ENCODE results near the gene CCKAR.

Gene CCKAR, protein sequence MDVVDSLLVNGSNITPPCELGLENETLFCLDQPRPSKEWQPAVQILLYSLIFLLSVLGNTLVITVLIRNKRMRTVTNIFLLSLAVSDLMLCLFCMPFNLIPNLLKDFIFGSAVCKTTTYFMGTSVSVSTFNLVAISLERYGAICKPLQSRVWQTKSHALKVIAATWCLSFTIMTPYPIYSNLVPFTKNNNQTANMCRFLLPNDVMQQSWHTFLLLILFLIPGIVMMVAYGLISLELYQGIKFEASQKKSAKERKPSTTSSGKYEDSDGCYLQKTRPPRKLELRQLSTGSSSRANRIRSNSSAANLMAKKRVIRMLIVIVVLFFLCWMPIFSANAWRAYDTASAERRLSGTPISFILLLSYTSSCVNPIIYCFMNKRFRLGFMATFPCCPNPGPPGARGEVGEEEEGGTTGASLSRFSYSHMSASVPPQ

DNA sequence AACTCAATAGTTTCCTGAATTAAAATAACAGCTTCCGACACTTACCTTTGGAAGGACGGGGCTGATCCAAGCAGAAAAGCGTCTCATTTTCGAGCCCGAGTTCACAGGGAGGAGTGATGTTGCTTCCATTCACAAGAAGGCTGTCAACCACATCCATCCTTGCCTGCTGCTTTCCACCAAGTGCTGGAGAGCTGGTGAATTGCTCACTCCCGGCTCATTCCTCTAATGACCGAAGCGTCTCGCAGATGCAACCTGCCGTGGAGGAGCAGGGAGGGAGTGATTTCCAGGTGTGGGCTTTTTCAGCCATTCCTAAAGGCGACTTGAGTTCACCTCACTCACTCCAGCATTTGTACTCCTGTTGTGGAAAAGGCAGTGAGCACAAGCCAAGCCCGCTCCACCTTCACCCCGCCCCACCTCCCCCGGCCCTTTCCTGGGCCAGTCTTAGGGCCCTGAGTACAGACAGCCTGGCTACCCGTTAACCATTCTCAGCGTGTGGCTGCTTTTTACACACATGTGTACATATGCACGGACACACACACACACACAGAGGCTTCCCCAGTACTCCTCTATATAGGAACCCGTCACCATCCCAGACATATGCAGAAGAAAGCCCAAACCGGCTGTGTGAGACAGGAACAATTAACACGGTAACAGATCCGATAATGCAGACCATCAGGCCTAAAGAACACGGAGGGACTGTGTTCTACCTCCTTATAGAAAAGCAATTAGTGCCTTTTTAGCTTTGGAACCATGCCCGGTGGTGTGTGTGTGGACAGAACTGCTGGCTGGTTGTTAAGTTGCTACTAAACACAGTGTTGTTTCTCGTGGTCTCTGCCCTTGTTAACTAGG lies at the start of gene CCKAR:
TSS of gene CCKAR (minus strand) at position 374 of the 849 bp plus-strand sequence. CDS start at position 157, 217 bp downstream.
- no peak within 1 kb of the TSS for H3K4me3 Mint-ChIP-seq
- peaks cover 47% of the 10 kb centered on the region for H3K27me3 Mint-ChIP-seq
- H3K9me3 Mint-ChIP-seq: no peaks in the 10 kb centered on the region
- H3K27ac Mint-ChIP-seq: peak within 1 kb of the TSS in 1 of 2 donors; percentile 68
- ATAC-seq (no peak), DNase-seq (no peak)
- no peaks in the 10 kb centered on the region for H3K4me1 Mint-ChIP-seq

DNA sequence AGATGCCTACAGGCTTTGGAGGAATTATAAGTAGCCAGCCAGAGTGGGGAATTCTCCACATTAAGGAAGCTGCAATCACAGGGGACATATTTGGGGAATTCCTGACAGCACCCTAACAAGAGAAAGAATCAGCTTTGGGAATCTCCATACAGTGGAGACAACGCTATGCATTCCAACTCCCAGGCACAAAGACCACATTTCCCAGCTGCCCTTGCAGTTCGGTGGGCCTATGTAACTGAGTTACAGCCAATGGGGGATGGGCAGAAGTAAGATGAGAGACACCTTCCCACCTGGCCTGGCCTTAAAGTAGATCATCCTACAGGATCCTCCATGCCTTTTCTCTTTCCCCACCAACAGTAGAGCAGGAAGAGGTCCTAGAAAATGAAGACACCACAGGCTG lies 43.4 kb upstream of the CCKAR start:
- no peak overlapping the region for H3K27ac Mint-ChIP-seq
- H3K27me3 Mint-ChIP-seq: peaks cover 6% of the 10 kb centered on the region
- DNase-seq (no peak), ATAC-seq (no peak)
- no peaks in the 10 kb centered on the region for H3K9me3 Mint-ChIP-seq
- H3K4me1 Mint-ChIP-seq: no peaks in the 10 kb centered on the region
- H3K4me3 Mint-ChIP-seq: no peak overlapping the region

DNA sequence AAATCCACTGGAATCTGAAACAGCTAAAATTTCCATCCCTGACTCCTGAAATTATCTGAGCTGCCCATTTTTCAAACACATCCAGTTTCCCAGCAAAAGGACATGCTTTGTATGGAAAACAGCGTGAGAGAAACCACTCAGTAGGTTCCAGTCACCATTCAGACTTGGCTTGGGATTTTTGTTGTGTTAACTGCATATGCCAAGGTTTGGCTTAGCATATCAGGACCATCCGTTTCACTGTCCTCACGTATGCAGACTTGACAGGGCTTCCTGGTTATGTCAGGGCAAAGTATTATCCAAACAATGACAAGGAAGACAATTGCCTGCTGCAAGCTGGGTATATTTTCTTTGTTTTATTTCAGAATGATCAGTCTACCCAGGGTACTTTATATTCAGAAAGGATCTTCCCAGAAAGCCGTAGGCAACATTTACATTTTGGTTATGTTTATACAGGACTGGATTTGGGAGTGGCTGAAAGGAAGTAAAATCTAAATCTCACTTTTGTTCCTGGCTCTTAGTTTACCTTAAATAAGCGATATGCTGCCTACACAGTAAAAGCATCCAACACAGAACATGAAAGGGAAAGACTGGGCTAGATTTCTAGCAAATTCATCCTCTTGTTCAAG lies 41.3 kb upstream of the CCKAR start:
- ATAC-seq: no peak
- Mint-ChIP-seq H3K4me3 (no peak overlapping the region), H3K9me3 (no peaks in the 10 kb centered on the region), H3K27ac (no peak overlapping the region), H3K27me3 (peaks cover 6% of the 10 kb centered on the region), H3K4me1 (no peaks in the 10 kb centered on the region)
- no peak for DNase-seq

- DNase-seq: no peak
- Mint-ChIP-seq H3K9me3 (no peaks in the 10 kb centered on the region), H3K27me3 (peaks cover 6% of the 10 kb centered on the region), H3K4me1 (no peaks in the 10 kb centered on the region), H3K27ac (no peak overlapping the region), H3K4me3 (no peak overlapping the region)
- no peak for ATAC-seq
Measured at GRCh38 chr4:26530099-26530498, 39.8 kb upstream of the CCKAR start.

- no peak for DNase-seq
- Mint-ChIP-seq H3K4me3 (no peak overlapping the region), H3K9me3 (no peaks in the 10 kb centered on the region), H3K27ac (peak overlapping the region in 1 of 2 donors; percentile 34), H3K27me3 (peaks cover 6% of the 10 kb centered on the region), H3K4me1 (no peaks in the 10 kb centered on the region)
- ATAC-seq: no peak
Measured at GRCh38 chr4:26529479-26529878, 39.2 kb upstream of the CCKAR start.

- Mint-ChIP-seq H3K27me3 (peaks cover 6% of the 10 kb centered on the region), H3K9me3 (no peaks in the 10 kb centered on the region), H3K4me1 (no peaks in the 10 kb centered on the region), H3K27ac (no peak overlapping the region), H3K4me3 (no peak overlapping the region)
- no peak for DNase-seq
- no peak for ATAC-seq
Measured at GRCh38 chr4:26525771-26526150, 35.5 kb upstream of the CCKAR start.

GRCh38 chr4:26525136-26525770 lies 35.0 kb upstream of the CCKAR start:
- Mint-ChIP-seq H3K4me1 (no peaks in the 10 kb centered on the region), H3K27ac (no peak overlapping the region), H3K9me3 (no peaks in the 10 kb centered on the region), H3K4me3 (no peak overlapping the region), H3K27me3 (peaks cover 6% of the 10 kb centered on the region)
- ATAC-seq: no peak
- no peak for DNase-seq

GRCh38 chr4:26524011-26524410 lies 33.7 kb upstream of the CCKAR start:
- H3K4me1 Mint-ChIP-seq: no peaks in the 10 kb centered on the region

DNA sequence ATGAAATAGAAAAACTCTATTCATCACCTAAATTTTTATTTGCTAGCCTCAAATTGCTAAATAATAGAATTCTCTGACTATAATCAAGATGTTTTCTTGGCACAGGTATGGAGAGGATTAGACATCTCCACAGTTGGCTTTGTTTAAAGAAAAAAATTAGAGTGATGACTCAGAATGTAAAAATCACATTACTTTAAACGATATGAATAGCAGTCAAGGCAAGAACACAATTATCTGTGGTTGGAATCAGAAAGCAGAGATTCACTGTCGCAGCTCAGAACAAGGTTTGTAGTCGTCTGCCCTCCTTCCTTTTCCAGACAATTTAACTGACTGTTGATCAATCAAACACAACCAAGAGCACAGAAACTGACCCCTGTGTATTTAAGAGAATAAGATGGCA lies 32.2 kb upstream of the CCKAR start:
- H3K9me3 Mint-ChIP-seq: no peaks in the 10 kb centered on the region
- H3K27me3 Mint-ChIP-seq: no peaks in the 10 kb centered on the region
- H3K4me1 Mint-ChIP-seq: no peaks in the 10 kb centered on the region
- no peak overlapping the region for H3K27ac Mint-ChIP-seq
- ATAC-seq (no peak), DNase-seq (no peak)
- no peak overlapping the region for H3K4me3 Mint-ChIP-seq

More at GRCh38 chr4:26524011-26524410, 33.7 kb upstream of the CCKAR start:
- H3K4me3 Mint-ChIP-seq: no peak overlapping the region
- peaks cover 3% of the 10 kb centered on the region for H3K27me3 Mint-ChIP-seq
- no peak overlapping the region for H3K27ac Mint-ChIP-seq
- no peaks in the 10 kb centered on the region for H3K9me3 Mint-ChIP-seq
- DNase-seq: no peak
- ATAC-seq: no peak

DNA sequence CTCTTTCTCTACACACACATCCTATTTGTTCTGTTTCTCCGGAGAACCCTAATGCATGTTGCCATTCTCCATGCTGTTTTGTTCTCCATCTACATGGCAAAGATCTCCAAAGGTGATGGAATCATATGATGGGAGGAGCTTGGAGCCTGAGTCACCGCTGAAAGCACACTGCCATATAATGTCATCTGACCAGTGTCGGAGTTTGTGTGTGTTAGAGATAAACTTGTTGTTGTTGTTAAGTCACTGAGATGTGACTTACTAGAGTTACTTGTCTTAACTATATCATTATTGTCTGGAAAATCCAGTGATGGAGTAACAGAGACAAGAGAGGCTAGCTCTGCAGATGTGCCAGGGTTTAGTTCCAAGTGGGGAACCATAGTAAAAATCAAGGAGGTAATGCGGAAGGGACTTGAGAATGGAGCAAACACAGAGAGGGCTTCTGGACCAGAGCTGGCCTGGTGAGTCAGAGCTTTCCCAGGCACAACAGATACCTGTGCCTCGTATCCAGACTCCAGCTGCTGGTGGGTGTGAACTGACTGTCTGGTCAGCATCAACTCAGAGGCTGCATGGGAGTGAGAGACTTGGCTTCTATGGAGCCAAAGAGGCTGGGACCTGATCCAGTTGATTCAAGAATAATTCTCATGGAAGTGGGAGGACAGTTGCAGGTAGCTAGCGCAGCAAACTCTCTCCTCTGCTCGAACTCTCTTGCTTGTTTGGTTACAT lies 30.6 kb upstream of the CCKAR start:
- Mint-ChIP-seq H3K27me3 (no peaks in the 10 kb centered on the region), H3K9me3 (no peaks in the 10 kb centered on the region), H3K4me1 (no peaks in the 10 kb centered on the region), H3K4me3 (no peak overlapping the region), H3K27ac (no peak overlapping the region)
- no peak for DNase-seq
- ATAC-seq: no peak

DNA sequence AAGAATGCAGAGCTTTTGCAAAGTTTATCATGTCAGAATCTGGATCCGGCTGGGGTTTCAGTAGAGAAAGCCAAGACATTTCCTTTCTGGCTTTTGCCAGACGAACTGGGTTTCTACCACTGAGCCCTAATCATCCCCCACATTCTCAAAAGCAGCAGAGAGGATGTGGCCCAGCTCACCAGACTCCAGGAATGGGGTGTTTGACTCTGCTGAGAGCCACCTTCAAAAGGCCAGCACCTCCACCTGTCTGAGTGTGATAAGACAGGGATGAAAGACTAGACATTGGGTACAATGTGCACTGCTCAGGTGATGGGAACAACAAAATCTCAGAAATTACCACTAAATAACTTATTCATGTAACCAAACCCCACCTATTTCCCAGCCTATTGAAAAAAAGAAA lies 25.7 kb upstream of the CCKAR start:
- no peaks in the 10 kb centered on the region for H3K9me3 Mint-ChIP-seq
- no peaks in the 10 kb centered on the region for H3K4me1 Mint-ChIP-seq
- H3K4me3 Mint-ChIP-seq: no peak overlapping the region
- DNase-seq: no peak
- no peak overlapping the region for H3K27ac Mint-ChIP-seq
- peaks cover 10% of the 10 kb centered on the region for H3K27me3 Mint-ChIP-seq
- no peak for ATAC-seq

DNA sequence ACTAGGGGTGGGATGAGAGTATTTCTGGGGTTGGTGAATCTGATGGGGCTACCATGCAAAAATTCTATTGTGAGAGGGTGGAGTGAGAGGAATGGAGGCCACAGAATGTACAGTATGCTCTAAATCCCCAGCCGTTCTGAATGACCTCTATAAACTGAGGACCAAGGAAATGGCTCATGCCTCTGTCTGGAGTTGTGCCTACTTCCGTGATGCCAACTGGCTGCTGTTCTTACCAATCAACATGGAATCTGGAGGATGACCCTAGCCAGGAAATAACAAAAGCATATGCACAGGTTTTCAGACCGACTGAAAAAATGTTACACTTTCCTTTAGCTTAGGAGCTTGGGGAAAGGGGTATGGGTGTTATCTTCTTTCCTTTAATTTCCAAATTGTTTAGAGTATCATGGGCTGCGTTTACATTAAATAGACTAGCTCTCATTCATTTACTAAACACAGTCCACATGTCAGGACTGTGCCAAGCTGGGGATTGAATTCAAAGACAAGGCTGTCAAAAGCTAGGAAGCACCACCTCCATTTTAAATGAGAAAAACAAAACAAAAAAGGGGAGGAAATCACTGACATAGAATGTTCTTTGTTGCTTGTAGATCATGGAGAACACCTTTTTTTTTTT lies 20.2 kb upstream of the CCKAR start:
- no peaks in the 10 kb centered on the region for H3K4me1 Mint-ChIP-seq
- peaks cover 0 to 5% of the 10 kb centered on the region in 2 donors for H3K9me3 Mint-ChIP-seq
- DNase-seq: no peak
- H3K27me3 Mint-ChIP-seq: peaks cover 8% of the 10 kb centered on the region
- no peak for ATAC-seq
- H3K4me3 Mint-ChIP-seq: no peak overlapping the region
- H3K27ac Mint-ChIP-seq: no peak overlapping the region

GRCh38 chr4:26509681-26510333 lies 19.5 kb upstream of the CCKAR start:
- peaks cover 2% of the 10 kb centered on the region for H3K27me3 Mint-ChIP-seq
- peaks cover 0 to 5% of the 10 kb centered on the region in 2 donors for H3K9me3 Mint-ChIP-seq
- ATAC-seq (no peak), DNase-seq (no peak)
- H3K27ac Mint-ChIP-seq: no peak overlapping the region
- no peak overlapping the region for H3K4me3 Mint-ChIP-seq
- no peaks in the 10 kb centered on the region for H3K4me1 Mint-ChIP-seq

DNA sequence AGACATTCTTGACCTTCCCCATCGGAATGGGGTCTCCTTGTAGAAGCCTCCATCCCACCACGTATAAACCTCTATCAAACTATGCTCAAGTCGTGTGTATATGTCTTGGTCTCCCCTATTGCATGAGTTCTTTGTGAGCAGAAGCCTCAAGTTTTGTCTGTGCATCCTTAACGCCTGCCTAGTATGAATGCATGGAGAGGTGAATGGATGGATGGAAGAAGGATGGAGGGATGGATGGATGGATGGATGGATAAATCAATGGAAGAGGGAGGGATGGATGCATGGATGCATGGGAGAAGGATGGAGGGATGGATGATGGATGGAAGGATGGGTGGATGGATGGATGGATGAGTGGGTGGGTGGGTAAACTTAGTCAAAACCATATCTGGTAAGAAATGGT lies 17.0 kb upstream of the CCKAR start:
- ATAC-seq (no peak), DNase-seq (no peak)
- Mint-ChIP-seq H3K4me3 (no peak overlapping the region), H3K4me1 (no peaks in the 10 kb centered on the region), H3K9me3 (peaks cover 0 to 5% of the 10 kb centered on the region in 2 donors), H3K27me3 (no peaks in the 10 kb centered on the region), H3K27ac (no peak overlapping the region)

Measured in stimulated activated naive CD8-positive, alpha-beta T cell treated with anti-CD3 and anti-CD28 coated beads, Interleukin-15, amount 100 ng/mL, for 72 hours (primary cell).